Fibroblast of lung (primary cell): Measurements from ENCODE around the gene TTYH2.

ENCODE experiments used
- EZH2 ChIP-seq: IDR thresholded peaks from 2 replicates; pipeline ENCODE4 v1.5.1; 2012; ENCODE audit warnings: low read length, control low read depth, mild to moderate bottlenecking; ENCODE audit errors: missing control alignments
- TF ChIP-seq, protein P1 (sequence below), 2 donors: IDR thresholded peaks in 1 of 2; conservative IDR thresholded peaks in 1 of 2; 1 replicate in 1 of 2; 2 replicates in 1 of 2; pipeline ENCODE4 v1.5.1; 2011 to 2012; ENCODE audit warnings: low read length in 2 of 2, control low read depth in 1 of 2, inconsistent platforms in 1 of 2, low read depth in 1 of 2, mild to moderate bottlenecking in 1 of 2

DNA sequence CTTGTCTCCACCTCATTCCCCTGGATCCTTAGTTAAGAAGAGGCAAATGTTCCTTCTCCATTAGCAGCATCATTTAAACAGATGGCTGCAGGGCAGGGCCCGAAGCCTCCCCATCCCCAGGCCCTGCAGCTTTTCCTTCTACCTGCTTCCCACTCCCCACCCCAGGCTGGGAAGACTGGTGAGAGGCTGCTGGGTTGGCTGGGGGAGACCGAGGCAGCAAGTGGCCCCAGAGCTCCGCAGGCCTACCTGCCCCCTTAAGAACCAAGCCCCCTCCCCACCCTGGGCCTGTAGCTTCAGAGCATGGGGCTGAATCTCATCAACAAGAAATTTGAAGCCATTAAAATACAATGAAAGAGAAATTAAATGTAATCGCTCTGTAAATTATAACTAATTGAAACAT lies 32.0 kb upstream of the TTYH2 start:
- TF ChIP-seq, protein P1, sequence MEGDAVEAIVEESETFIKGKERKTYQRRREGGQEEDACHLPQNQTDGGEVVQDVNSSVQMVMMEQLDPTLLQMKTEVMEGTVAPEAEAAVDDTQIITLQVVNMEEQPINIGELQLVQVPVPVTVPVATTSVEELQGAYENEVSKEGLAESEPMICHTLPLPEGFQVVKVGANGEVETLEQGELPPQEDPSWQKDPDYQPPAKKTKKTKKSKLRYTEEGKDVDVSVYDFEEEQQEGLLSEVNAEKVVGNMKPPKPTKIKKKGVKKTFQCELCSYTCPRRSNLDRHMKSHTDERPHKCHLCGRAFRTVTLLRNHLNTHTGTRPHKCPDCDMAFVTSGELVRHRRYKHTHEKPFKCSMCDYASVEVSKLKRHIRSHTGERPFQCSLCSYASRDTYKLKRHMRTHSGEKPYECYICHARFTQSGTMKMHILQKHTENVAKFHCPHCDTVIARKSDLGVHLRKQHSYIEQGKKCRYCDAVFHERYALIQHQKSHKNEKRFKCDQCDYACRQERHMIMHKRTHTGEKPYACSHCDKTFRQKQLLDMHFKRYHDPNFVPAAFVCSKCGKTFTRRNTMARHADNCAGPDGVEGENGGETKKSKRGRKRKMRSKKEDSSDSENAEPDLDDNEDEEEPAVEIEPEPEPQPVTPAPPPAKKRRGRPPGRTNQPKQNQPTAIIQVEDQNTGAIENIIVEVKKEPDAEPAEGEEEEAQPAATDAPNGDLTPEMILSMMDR (conservative IDR thresholded peaks at IDR 0.05 in 1 of 2, IDR thresholded peaks at IDR 0.05 in 1 of 2; ENCODE audit: low read depth in 1 of 2, low read length in 2 of 2), result no peak
- no peak for TF ChIP-seq EZH2
